ENCODE measurements around the gene LTB.

DNA sequence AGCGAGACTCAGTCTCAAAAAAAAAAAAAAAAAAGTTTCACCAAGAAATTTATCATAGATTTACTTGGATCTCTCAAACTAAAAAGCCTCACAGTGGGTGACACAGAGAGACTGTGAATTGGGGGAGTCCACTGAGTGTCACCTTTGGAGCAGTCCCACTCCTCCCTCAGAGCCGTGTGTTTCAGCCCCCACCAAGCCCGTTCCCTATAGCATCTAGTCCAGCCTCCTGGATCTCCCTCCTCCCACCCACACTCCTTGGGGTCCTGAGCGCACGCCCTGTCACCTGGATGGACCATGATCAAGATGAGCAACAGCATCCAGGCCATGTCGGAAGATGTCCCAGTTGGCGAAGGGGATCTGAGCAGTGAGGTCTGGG, 10.2 kb upstream of the LTB start:
- TF ChIP-seq BHLHE40 (IDR thresholded peaks at IDR 0.05; ENCODE audit: borderline replicate concordance) (no peak), FOXM1 (IDR thresholded peaks at IDR 0.05; ENCODE audit: borderline replicate concordance) (no peak), CTBP1 (IDR thresholded peaks at IDR 0.05; ENCODE audit: borderline replicate concordance) (no peak), SP1 (IDR thresholded peaks at IDR 0.05) (no peak), NFRKB (IDR thresholded peaks at IDR 0.05) (no peak), SUZ12 (IDR thresholded peaks at IDR 0.05) (no peak), PKNOX1 (IDR thresholded peaks at IDR 0.05) (no peak), TARDBP (IDR thresholded peaks at IDR 0.05) (no peak), ZNF384 (IDR thresholded peaks at IDR 0.05) (no peak), FOXK2 (IDR thresholded peaks at IDR 0.05) (no peak), HDGF (IDR thresholded peaks at IDR 0.05; ENCODE audit: borderline replicate concordance) (no peak), FOXA1 (IDR thresholded peaks at IDR 0.05) (no peak)
